Measurements from ENCODE around the gene NSMCE1.
A peak's percentile ranks its signal among the peaks of the same experiment; 100 is the strongest.

NSMCE1 gene

GRCh38 chr16:27226976-27227705, 41.4 kb downstream of the NSMCE1 start:
- DNase-seq, result no peak

- peak in 2 of 3 experiments; percentile 45 to 65 for DNase-seq
Measured at GRCh38 chr16:27226476-27226875, 42.1 kb downstream of the NSMCE1 start.

- DNase-seq, result peak in 2 of 3 experiments; percentile 45 to 67
Measured at GRCh38 chr16:27225536-27226360, 42.8 kb downstream of the NSMCE1 start.

GRCh38 chr16:27224741-27225300, 43.8 kb downstream of the NSMCE1 start:
- no peak for DNase-seq

GRCh38 chr16:27224271-27224737, 44.3 kb downstream of the NSMCE1 start:
- DNase-seq, result no peak

GRCh38 chr16:27223701-27224100, 44.9 kb downstream of the NSMCE1 start:
- DNase-seq, result no peak

- no peak for DNase-seq
Measured at GRCh38 chr16:27223226-27223610, 45.4 kb downstream of the NSMCE1 start.

GRCh38 chr16:27222249-27223225, 46.0 kb downstream of the NSMCE1 start:
- DNase-seq, result no peak

- no peak for DNase-seq
Measured at GRCh38 chr16:27221576-27222248, 46.9 kb downstream of the NSMCE1 start.

GRCh38 chr16:27220991-27221390, 47.6 kb downstream of the NSMCE1 start:
- DNase-seq, result no peak

- DNase-seq, result no peak
Measured at GRCh38 chr16:27220527-27220926, 48.0 kb downstream of the NSMCE1 start.

- no peak for DNase-seq
Measured at GRCh38 chr16:27220120-27220519, 48.5 kb downstream of the NSMCE1 start.

GRCh38 chr16:27219161-27219560, 49.4 kb downstream of the NSMCE1 start:
- no peak for DNase-seq

- no peak for DNase-seq
Measured at GRCh38 chr16:27218756-27219155, 49.8 kb downstream of the NSMCE1 start.

- DNase-seq, result no peak
Measured at GRCh38 chr16:27217256-27217655, 51.3 kb downstream of the NSMCE1 start.

GRCh38 chr16:27216297-27216885, 52.2 kb downstream of the NSMCE1 start:
- DNase-seq, result no peak

GRCh38 chr16:27215660-27216059, 52.9 kb downstream of the NSMCE1 start:
- DNase-seq, result no peak

- no peak for DNase-seq
Measured at GRCh38 chr16:27214084-27214961, 54.2 kb downstream of the NSMCE1 start.

GRCh38 chr16:27211026-27211425, 57.5 kb downstream of the NSMCE1 start:
- no peak for DNase-seq

GRCh38 chr16:27210174-27210573, 58.4 kb downstream of the NSMCE1 start:
- no peak for DNase-seq
